Suppressor macrophage treated with lipopolysaccharide for 1 hour (primary cell): Measurements from ENCODE around the gene KRTAP22-2.

Source experiments
- DNase-seq, 3 donors: peaks; one replicate each; pipeline ENCODE4 v3.0.0-alpha.2; 2020 to 2022

Gene KRTAP22-2

DNA sequence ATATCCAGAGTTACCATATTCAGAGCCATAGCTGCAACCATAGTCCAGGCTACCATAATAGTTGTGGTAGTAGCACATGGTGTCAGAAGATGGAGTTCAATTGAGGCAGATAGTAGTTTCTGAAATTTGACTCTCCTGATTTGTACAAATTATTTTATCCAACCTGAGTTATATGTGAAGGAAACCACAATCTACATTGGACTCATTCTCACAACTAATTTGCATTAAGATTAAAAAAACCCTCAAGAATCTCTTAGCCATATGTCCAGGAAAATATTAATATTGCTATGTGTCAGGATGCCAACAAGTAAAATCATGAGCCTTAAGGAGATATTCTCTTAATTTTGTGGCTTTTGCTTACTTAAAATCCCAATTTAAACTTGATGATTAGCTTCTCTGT, at the start of gene KRTAP22-2:
Gene KRTAP22-2, minus strand, starts transcription at position 101 of the 400 bp plus-strand sequence.
- no peak for DNase-seq

DNA sequence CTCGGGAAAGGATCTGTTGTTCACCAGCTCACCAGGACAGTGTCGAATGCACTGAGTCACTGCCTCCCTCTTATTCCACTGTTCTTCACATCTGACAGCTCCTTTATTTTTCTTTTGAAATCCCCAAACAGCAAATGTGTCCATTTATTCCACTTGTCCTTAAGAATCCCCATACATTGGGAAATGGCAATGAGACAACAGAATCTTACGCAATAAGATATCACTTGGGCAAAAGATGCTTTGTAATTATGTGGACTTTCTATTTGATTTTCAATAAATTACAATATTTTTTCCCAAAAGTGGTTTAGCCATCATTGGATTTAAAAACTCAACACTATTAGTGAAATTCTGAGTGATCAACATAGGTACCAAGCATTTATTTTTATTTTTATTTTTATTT, 48.5 kb upstream of the KRTAP22-2 start:
- no peak for DNase-seq

DNA sequence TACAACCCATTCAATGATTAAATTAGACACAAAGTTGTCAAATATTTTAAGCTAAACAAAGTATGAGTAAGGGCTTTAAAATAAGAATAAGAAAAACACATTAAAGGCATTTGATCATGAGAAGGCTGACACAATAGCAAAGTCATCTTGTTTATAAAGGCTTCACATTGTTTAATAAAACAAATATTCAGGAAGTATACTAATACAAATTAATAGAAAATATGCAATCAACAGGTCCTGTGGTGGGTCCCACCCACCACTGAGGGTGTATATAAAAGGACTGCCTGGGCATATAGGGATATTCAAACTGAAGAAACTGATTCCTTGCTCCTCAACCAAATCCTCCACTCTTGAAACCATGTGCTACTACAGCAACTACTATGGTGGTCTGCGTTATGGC, 44.7 kb upstream of the KRTAP22-2 start, which contains the start of gene KRTAP20-2:
Gene KRTAP20-2, plus strand, starts transcription at position 301 of the 400 bp plus-strand sequence. Its CDS starts 58 bp downstream, at position 359.
- DNase-seq: no peak

DNA sequence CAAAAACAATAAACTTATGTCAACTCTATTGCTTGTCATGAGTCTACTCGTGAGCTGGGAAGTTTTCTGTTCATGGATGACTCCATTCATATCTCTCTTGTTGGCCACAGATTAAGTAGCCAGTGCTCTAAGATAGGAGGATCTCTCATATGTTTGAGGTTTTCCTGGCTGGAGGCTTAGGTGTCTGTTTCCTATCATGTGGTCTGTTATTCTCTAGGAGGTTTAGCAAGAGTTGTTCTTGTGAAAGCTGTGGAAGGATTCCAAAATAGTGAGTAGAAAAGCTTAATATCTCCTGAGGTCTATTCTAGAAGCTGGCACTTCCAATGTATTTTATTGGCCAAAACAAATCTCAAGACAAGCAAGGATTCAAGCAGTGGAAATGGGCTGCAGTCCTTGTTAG, 39.0 kb upstream of the KRTAP22-2 start:
- no peak for DNase-seq

DNA sequence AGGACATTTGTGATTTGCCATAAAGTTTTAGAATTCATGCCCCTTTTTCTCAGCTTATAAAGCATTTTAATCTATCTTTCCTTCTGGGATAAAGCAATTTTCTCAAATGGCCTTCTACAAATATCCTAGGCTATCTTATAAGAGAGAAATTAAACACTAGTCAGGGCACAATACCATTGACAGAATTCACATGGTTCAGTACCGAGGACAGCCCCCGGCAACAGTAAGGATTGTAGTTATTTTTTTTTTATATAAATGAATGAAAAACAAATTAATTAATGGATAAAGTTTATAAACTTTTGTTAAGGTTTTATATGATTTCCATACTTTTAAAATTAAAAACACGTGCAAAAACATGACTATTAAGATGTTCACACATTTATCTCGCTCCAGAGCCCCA, 37.9 kb upstream of the KRTAP22-2 start:
- DNase-seq: no peak

DNA sequence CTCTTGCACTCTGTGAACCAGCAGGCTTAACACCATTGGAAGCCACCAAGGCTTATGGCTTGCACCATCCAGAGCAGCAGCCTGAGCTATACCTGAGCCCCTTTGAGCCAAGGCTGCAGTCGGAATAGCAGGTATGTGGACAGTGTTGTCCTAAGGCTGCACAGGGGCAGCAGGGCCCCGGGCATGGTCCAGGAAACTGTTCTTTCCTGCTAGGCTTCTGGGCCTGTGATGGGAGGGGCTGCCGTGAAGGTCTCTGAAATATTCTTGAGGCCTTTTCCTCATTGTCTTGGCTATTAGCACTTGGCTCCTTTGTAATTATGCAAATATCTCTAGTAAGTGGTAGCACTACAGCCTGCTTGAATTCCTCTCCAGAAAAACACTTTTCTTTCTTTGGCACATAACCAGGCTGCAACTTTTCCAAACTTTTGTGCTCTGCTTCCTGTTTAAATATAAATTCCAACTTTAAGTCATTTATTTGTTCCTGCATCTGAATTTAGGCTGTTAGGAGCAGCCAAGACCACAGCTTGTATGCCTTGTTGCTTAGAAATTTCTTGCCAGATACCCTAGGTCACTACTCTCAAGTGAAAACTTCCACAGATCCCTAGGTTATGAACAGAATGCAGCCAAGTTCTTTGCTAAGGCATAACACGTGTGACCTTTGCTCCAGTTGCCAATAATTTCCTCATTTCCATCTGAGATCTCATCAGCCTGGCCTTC, 35.4 kb upstream of the KRTAP22-2 start:
- DNase-seq: no peak

DNA sequence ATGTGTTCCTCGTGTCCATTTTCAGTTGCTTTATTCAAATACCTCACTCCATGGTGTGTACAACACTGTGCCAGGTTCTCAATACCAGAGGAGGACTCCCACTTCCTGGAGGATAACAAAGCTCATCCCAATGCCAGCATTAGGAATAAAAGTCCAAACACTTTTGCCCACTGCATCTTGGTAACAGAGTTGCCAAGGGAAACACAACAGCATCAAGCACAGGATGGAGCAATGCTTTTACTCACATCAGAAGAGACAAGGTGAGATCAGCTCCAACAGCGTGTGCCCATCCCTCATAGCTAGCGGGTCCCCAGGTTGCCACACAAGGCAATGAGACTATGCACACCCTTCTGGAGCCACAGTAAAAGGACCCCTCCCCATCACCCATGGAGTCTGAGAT, 33.2 kb upstream of the KRTAP22-2 start:
- DNase-seq: no peak

DNA sequence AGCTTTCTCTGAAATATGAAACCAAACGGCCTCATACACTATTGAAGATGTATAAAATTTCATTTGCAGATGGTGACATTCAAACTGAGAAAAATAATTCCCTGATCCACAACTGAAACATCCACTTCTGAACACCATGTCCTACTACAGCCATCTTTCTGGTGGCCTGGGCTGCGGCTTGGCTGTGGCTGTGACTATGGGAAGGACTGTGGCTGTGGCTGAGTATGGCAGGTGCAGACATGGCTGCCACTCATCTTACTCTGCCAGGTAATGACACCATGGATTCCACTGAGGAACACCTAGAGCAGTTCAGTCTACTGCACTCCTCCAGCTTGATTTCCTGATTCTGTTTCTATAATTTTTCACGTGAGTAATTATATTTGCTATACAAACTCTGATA, 30.3 kb upstream of the KRTAP22-2 start, which contains the start of gene KRTAP20-4:
Gene KRTAP20-4, plus strand, starts transcription at position 106 of the 400 bp plus-strand sequence.
- no peak for DNase-seq

DNA sequence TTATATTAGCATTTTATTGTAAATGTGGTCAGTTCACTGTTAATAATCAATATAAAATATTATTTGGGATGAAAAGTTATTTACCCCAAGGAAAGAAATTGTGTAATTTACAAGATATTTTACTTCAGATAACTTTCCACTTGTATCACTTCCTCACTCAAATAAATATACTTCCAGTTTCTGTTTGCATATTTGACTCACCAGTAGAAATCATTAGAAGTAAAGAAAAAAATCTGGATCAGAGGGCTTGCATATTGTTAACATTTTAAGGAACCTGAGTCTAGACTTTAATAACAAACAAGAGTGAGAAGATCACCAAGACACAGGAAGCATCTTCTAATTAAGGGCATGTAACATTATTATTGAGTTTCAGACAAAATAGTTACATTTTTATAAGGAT, 29.9 kb upstream of the KRTAP22-2 start:
- no peak for DNase-seq

DNA sequence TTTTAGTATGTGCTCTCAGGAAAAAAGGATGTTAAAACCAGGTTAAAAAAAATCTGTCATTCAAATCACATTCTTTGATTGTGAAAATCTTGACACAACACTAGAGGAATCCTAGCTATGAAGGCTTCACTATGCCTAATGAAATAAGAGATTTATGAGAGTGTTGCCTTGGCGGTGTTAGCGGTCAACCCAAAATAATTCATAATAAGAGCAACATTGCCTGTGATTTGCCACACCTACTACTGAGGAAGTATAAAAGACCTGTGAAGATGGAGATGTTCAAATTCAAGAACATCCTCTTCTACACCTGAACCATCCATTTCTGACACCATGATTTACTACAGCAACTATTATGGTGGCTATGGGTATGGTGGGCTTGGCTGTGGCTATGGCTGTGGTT, 25.9 kb upstream of the KRTAP22-2 start, which contains the start of gene KRTAP20-1:
Gene KRTAP20-1, plus strand, starts transcription at position 301 of the 400 bp plus-strand sequence. Its CDS starts 30 bp downstream, at position 331.
- no peak for DNase-seq

DNA sequence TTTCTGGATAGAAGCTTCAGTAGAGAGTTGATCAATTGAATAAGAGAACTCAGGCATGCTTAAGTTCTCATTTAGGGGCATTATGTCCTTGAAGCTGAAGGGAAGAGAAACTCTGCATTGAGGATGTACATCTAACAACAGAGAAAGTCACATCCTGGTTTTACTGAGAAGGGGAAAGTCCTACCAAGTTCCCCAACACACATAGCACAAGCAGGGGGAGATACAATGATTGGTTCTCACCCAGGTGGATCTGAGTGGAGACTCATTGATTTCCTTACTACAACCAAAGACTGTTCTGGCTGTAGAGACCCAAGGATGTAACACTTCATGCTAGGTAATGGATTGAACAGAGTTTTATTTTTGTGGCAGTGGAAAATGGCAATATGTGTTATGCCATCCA, 25.0 kb upstream of the KRTAP22-2 start:
- DNase-seq: no peak

DNA sequence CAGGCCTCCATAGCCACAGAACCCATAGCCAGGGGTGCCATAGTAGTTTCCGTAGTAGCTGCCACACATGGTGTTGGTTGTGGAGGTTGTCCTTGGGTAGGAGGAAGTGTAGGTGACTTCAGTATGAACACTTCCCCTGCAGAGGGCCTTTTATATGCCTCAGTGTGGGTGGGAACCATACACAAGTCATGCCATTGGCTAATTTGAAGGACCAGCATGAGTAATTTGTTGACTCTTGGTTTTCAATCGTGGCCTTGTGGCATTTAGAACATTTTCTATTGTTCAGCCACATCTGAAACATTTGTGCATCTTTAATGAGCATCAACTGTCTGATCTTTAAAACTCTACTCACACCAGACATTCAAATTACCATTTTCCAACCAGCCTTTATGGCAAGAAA, 23.6 kb upstream of the KRTAP22-2 start, which contains the start of gene KRTAP6-1:
Gene KRTAP6-1, minus strand, starts transcription at position 95 of the 400 bp plus-strand sequence. Its CDS starts 26 bp downstream, at position 69.
- DNase-seq: no peak

DNA sequence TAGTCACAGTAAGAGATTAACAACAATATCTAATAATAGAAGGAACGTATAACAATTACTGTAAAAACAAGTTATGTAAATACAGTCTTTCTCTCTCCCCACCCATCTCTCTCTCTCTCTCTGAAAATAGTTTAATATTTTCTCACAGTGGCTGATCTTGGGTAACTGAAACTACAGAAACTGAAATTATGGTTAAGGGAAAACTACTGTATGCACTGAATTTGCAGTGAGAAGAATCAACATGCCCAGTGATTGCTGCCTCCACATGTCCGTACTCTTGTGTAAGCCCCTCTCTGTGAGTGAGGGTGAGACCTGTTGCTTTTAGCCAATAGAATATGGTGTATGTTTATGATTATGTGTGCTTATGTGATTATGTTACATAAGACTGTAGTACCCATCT, 21.9 kb upstream of the KRTAP22-2 start:
- DNase-seq: no peak

DNA sequence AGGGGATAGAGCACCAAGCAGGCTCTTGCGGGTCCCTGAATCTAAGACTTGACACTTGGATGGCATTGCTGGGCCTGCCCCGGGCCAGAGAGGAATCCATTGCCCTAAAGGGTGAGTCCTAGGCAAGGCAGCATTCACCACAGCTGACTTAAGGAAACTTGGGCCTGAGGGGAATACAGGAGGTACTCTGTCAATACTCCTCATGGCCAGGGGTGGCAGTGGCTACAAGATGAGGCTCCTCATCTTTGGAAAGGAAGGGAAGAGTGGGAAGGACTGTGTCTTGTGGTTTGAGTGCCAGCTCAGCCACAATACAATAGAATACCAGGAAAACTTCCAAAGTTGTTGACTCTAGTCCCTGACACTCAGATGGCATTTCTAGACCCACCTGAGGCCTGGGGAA, 15.8 kb upstream of the KRTAP22-2 start:
- no peak for DNase-seq

DNA sequence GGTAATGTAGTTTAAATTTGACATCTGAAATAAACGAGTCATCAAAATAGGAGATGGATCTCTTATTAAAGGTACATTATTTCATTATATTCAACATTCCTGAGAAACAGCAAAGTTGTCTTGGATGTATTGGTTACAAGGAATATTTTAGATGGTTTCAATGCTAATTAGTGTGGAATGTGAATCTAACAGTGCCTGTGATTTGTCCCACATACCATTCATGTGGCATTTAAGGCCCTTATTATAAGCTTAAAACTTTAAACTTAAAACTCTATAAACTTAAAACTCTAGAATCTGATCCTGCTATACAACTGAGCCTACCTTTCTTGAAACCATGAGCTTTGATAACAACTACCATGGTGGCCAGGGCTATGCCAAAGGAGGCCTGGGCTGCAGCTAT, 10.6 kb upstream of the KRTAP22-2 start, which contains the start of gene KRTAP22-1:
Gene KRTAP22-1, plus strand, starts transcription at position 301 of the 400 bp plus-strand sequence.
- no peak for DNase-seq

DNA sequence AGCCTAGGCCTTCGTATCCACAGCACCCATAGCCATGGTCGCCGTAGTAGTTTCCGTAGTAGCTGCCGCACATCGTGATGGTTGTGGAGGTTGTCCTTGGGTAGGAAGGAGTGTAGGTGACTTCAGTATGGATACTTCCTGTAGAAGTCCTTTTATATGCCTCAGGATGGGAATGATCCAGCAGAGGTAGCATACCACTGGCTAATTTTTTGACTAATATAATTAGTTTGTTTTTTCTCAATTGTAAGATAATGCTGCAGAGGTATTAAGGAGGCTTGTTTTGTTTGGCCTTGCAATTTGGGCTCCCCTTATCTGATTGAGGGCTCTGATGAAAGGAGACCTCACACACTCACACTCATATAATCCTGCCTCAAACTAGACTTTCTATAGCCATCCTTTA, 8.6 kb upstream of the KRTAP22-2 start, which contains the start of gene KRTAP6-2:
Gene KRTAP6-2, minus strand, starts transcription at position 101 of the 400 bp plus-strand sequence. Its CDS starts 28 bp downstream, at position 73.
- DNase-seq: no peak

DNA sequence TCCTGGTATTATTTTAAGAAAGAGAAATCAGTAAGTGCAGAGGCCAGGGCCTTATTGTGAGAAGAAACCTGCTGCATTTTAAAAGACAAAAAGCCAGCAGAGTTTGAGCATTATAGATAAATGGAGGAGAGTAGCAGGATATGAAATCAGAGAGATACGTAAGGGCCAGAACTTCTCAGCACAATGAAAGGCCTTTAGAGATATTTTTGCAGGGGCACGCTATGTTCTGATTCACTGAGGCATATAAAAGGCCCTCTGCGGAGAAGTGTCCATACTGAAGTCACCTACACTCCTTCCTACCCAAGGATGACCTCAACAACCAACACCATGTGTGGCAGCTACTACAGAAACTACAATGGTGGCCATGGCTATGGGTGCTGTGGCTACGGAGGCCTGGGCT, 1.9 kb upstream of the KRTAP22-2 start, which contains the start of gene KRTAP6-3:
Gene KRTAP6-3, plus strand, starts transcription at position 301 of the 400 bp plus-strand sequence. Its CDS starts 6 bp downstream, at position 307.
- DNase-seq: no peak

DNA sequence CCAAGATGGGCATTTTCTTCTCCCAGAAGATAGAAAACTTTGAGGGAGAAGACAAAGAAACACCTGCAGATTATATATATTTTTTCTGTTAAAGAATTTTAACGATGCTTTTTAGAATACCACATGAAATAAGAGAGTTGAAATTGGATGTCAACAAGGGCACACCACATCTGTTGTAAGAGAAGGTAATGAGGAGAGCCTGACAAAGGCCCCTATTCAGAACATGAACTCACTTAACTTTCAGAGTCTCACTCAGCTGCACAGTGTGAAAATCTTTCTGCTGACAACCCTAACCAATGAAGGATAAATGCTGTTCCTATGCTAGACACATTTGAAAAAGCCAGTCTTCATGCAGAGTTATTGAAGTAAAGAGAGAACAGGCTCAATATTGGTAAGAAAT, 7.3 kb downstream of the KRTAP22-2 start:
- no peak for DNase-seq

DNA sequence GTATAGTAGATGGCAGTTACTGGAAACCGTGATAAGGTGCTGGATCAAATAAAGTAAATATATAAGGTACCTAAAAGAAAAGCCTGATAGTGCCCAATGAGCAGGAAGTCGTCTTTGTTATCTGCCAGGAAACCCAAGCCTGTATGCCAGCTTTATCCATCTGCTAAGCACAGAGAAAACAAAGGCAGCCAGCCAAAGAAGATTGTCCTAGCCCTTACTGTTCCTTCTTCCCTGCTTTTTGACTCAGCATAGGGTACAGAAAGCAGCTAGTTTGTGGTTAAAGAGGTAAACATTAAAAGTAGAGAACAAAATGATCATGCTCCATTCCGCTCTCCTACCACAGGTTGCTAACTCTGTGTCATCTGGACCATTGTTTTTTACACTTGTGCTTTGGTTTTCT, 10.1 kb downstream of the KRTAP22-2 start:
- no peak for DNase-seq

DNA sequence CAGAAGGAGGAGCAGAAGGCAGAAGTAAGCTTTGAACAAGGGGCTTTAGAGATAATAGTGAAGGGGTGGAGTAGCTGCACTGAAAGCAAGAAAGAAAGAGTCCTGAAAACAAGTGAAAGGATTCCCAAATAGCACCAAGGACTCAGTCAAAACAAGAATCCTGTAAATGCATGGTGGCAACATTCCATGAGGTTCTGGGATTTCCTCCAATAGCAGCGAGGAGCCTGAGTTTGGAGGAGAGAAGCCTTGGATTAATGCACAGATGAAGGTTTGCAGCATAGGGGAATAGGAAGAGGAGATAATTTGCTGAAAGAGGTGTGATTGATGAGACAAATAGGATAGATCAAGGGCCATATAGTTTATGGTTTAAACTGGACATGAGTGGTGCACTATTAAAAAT, 10.9 kb downstream of the KRTAP22-2 start:
- DNase-seq: no peak

DNA sequence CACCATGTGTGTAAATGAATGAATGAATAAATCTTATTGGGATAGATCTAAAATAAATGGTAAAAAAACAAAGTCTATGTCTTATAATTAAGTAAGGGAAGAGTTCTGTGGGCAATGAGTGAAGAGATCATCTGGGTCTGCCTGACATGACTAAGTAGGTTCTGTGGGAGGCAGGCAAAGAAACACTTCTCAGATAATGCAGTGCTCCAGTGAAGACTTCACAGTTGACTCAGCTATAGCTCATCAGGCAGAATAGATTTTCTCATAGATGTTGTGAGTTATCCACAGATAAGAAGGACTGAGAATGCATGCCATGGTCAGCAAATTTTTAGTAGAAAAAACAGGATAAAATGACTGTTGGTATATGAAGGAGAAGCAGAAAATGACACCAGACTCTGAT, 12.4 kb downstream of the KRTAP22-2 start:
- DNase-seq: no peak

DNA sequence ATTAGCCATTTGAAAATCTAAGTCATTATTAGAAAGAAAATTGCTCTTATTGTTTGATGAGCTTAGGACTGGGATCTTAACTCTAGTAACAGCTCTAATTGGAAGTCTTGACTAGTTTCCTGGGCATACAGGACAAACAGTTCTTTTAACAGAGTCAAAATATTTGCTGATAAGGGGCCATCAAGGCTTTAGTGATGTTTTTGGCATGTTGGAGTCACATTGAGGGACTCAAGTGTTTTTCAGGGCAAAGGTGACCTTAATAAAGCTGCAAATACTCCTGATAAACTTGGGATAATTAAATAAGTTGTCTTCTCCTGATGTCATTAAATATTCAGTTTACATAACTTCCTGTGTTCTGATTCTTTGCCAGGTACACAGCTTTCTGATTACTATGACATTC, 22.6 kb downstream of the KRTAP22-2 start:
- DNase-seq: no peak

DNA sequence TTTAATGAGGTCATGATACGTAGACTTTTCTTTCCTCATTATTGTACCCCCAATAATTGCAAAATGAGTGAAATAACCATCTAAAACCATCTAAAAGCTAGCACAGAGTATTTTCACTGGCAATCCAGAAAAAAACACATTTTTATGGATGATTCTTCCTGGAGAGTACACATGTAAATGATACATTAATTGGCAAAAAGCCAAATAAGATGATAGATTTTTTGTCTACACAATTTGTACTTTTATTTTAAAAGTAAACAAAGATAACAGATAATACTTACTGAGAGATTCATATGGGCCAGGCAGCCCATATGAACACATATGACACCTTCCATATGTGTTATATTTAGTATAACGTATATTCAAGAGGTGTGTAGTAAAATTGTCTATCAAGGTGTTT, 26.6 kb downstream of the KRTAP22-2 start:
- DNase-seq: no peak

DNA sequence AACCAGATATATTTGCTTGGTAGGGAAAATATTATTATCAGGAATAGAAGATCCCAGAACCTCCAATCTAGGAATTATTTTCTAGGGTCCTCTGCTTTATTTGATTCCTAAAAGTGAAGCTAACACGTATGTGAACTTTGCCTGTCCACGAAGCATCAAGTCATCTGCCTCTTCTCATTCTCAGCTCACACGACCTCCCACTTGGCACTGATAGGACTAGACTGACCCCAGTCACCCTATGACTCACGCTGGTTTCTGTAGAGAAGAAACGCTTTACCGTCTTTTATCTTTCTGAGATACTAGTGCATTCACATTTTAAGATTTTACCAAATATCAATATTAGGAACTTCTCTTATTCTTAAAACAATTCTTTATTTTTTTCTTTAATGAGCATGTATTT, 27.1 kb downstream of the KRTAP22-2 start:
- DNase-seq: no peak
